Transverse colon (tissue), 4 donors: ENCODE measurements around the gene TIMM10B. TPM values are rescaled to one million over a fixed set of nuclear protein-coding genes. Genes with fewer than 3 reads are reported as not detected.

ENCODE experiments used
- DNase-seq: peaks from one replicate; pipeline ENCODE4 v3.0.0-alpha.2; 2019
- H3K27ac ChIP-seq, 4 donors: fragments of 200-600 bp; sonication (generic); 2 replicates each; pipeline ENCODE4 v1.5.1; 2016 to 2018; ENCODE audit warnings: inconsistent platforms in 4 of 4
- H3K27me3 ChIP-seq: fragments of 200-600 bp; sonication (generic); 2 replicates; pipeline ENCODE4 v1.5.1; 2017; ENCODE audit warnings: inconsistent platforms
- H3K36me3 ChIP-seq, 4 donors: fragments of 200-600 bp; sonication (generic); 2 replicates each; pipeline ENCODE4 v1.5.1; 2017 to 2019; ENCODE audit warnings: inconsistent platforms in 4 of 4
- H3K4me1 ChIP-seq, 4 donors: fragments of 200-600 bp; sonication (generic); 2 replicates each; pipeline ENCODE4 v1.5.1; 2017 to 2020; ENCODE audit warnings: inconsistent platforms in 4 of 4
- H3K4me3 ChIP-seq, 4 donors: fragments of 200-600 bp; sonication (generic); 1 replicate in 1 of 4; 2 replicates in 3 of 4; pipeline versions ENCODE4 v1.5.1 to v1.6.1; 2017 to 2019; ENCODE audit warnings: inconsistent platforms in 4 of 4
- H3K9me3 ChIP-seq, 2 donors: fragments of 200-600 bp; sonication (generic); 2 replicates each; pipeline ENCODE4 v1.5.1; 2017 to 2019; ENCODE audit warnings: inconsistent platforms in 2 of 2
- EP300 ChIP-seq: sonication (generic); formaldehyde crosslinking; IDR thresholded peaks from one replicate; pipeline ENCODE4 v1.6.1; 2017; ENCODE audit warnings: antibody characterized with exemption, low read depth
- POLR2A ChIP-seq: fragments of 450-650 bp; IDR thresholded peaks from one replicate; pipeline ENCODE4 v1.6.1; 2016; ENCODE audit warnings: antibody characterized with exemption, mild to moderate bottlenecking, moderate library complexity
- POLR2AphosphoS5 ChIP-seq, 3 donors: sonication (generic); formaldehyde crosslinking; IDR thresholded peaks; one replicate each; pipeline ENCODE4 v1.6.1; 2016; ENCODE audit warnings: antibody characterized with exemption in 3 of 3
- WGBS, 2 donors: methylation state at CpG; one replicate each; pipeline ENCODE4 v1.1.5; 2018; ENCODE audit warnings: low coverage in 1 of 2; 5-methylcytosine and 5-hydroxymethylcytosine counted together
- in situ Hi-C, 4 donors: fragments of 200-750 bp; cut with MboI; loops; one replicate each; pipeline versions ENCODE4 v1.15.0 to v1.15.1; 2017; ENCODE audit warnings: low sequenced_read_pairs in 3 of 4, low pct_ligation_motif_present in 1 of 4, low pct_unique_long_range_greater_than_20kb in 1 of 4
- intact Hi-C: fragments of 100-400 bp; cut with DNase I; formaldehyde crosslinking; loops from one replicate; pipeline ENCODE4 v1.15.1; 2023; ENCODE audit warnings: low total_unique reads
- total RNA-seq, 4 donors: library from RNA; depleted of rRNA; stranded (reverse); fragments of >200 nt; gene quantifications; one replicate each; pipeline ENCODE4 v1.1.0, GENCODE V29; 2016
- TF ChIP-seq, protein P1 (sequence below), 5 experiments: fragments of 200-600 bp in 3 of 5; fragments of 450-650 bp in 2 of 5; sonication (generic) in 3 of 5; IDR thresholded peaks; 1 replicate in 2 of 5; 2 replicates in 3 of 5; pipeline ENCODE4 v1.5.1; 2016 to 2017; ENCODE audit warnings: antibody characterized with exemption in 5 of 5, inconsistent platforms in 3 of 5, mild to moderate bottlenecking in 2 of 5, moderate library complexity in 1 of 5

Gene TIMM10B, protein sequence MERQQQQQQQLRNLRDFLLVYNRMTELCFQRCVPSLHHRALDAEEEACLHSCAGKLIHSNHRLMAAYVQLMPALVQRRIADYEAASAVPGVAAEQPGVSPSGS
- total RNA-seq = 10 to 100 TPM; 19.1 to 40.2 (median 30.3) TPM

DNA sequence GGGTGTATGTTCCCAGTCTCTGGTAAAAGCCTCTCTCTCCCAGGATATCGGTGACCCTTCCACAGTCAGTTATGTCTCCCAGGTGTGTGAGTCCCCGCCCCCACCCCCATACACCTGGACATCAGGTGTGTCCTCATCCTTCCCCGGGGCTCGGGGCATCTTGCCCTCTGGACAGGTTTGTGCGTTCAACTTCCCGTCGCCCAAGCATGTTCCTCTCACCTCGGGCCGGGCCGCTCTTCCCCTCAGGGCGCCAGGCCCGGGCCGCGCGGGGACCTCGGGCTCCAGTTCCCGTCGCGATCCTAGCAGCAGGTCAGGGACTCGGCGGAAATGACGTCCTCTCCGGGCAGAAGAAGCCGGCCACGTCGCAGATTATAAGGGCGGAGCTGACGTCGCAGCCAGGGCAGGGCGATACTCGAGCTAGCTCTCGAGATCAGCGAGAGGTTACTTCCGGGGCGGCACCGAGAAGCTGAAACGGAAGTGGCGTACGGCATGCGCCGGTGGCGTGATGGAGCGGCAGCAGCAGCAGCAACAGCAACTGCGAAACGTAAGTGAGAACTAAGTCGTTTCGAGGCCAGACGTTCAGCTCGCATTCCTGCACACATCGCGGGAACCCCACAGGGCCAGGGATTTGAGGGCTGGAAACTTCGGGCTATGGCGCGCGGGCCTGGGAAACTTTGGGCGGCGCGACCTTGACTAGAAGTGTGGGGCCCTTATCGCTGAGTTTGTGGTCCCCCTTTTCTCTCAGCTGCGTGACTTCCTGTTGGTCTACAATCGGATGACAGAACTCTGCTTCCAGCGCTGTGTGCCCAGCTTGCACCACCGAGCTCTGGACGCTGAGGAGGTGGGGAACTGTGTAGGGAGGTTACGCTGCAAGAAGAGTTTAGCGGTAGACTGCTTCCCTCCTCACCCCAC lies at the start of gene TIMM10B, which contains the start of gene ARFIP2:
TSS of gene TIMM10B (plus strand) at position 490 of the 912 bp plus-strand sequence. CDS start at position 506, 16 bp downstream.
TSS of gene ARFIP2 (minus strand) at position 320 of the 912 bp plus-strand sequence. CDS start 910 bp downstream, outside the sequence.
- 1% methylated on average over 61 of the region's 66 CpGs; no CpG with 5 or more reads in 1 of the 2 donors for WGBS, 2 donors
- Histone ChIP-seq H3K4me3 (peak within 1 kb of the TSS; percentile 64 to 88 (median 66)), H3K9me3 (no peaks in the 10 kb centered on the region), H3K4me1 (peaks cover 13 to 40% (median 29%) of the 10 kb centered on the region in 4 donors), H3K27me3 (no peaks in the 10 kb centered on the region), H3K27ac (peak within 1 kb of the TSS; percentile 91 to 96 (median 94)), H3K36me3 (peaks cover 0 to 9% (median 0%) of the 10 kb centered on the region in 4 donors)
- intact Hi-C loops = no loop called here
- TF ChIP-seq POLR2AphosphoS5 (IDR thresholded peaks at IDR 0.05) = peak; percentile 98 to 99 (median 99)
- TF ChIP-seq EP300 = peak; percentile 49
- TF ChIP-seq, protein P1, sequence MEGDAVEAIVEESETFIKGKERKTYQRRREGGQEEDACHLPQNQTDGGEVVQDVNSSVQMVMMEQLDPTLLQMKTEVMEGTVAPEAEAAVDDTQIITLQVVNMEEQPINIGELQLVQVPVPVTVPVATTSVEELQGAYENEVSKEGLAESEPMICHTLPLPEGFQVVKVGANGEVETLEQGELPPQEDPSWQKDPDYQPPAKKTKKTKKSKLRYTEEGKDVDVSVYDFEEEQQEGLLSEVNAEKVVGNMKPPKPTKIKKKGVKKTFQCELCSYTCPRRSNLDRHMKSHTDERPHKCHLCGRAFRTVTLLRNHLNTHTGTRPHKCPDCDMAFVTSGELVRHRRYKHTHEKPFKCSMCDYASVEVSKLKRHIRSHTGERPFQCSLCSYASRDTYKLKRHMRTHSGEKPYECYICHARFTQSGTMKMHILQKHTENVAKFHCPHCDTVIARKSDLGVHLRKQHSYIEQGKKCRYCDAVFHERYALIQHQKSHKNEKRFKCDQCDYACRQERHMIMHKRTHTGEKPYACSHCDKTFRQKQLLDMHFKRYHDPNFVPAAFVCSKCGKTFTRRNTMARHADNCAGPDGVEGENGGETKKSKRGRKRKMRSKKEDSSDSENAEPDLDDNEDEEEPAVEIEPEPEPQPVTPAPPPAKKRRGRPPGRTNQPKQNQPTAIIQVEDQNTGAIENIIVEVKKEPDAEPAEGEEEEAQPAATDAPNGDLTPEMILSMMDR (IDR thresholded peaks at IDR 0.05) = no peak
- TF ChIP-seq POLR2A = peak; percentile 96
- peak; percentile 99 for DNase-seq
- in situ Hi-C loops = loop anchor here in 1 of 4 donors (10.0 kb wide), 1 partner anchor 246 kb away; the partner anchor contains the start of genes CNGA4 and FHIP1B

DNA sequence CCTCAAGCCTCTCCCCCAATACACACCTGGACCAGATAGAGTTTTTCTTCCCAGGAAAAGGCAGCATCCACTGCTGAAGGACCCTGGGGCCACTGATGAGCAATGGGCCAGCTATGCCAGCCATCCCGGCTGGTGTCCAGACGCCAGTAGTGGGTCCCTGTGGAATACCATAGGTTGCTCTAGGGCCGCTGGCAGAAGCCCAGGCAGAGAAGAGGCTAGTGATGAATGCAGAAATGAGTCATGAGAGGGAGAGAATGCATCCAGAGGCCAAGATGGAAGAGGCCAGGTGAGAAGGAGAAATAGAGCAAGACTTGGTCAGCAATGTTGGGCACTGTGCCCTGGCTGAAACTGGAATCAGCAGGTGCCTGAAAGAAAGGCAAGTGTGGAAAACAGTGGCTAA lies 49.4 kb upstream of the TIMM10B start:
- H3K4me3 ChIP-seq = no peak overlapping the region
- no peaks in the 10 kb centered on the region for H3K4me1 ChIP-seq
- in situ Hi-C loops (no loop called here), intact Hi-C loops (no loop called here)
- DNase-seq = no peak
- H3K9me3 ChIP-seq = no peaks in the 10 kb centered on the region
- WGBS, 2 donors = 92% methylated on average over 3 of the region's 3 CpGs; no CpG with 5 or more reads in 1 of the 2 donors
- H3K27me3 ChIP-seq = no peaks in the 10 kb centered on the region
- no peaks in the 10 kb centered on the region for H3K36me3 ChIP-seq
- TF ChIP-seq EP300 (no peak), POLR2A (no peak), POLR2AphosphoS5 (IDR thresholded peaks at IDR 0.05) (no peak)
- TF ChIP-seq, protein P1 (IDR thresholded peaks at IDR 0.05) = no peak
- no peak overlapping the region for H3K27ac ChIP-seq

DNA sequence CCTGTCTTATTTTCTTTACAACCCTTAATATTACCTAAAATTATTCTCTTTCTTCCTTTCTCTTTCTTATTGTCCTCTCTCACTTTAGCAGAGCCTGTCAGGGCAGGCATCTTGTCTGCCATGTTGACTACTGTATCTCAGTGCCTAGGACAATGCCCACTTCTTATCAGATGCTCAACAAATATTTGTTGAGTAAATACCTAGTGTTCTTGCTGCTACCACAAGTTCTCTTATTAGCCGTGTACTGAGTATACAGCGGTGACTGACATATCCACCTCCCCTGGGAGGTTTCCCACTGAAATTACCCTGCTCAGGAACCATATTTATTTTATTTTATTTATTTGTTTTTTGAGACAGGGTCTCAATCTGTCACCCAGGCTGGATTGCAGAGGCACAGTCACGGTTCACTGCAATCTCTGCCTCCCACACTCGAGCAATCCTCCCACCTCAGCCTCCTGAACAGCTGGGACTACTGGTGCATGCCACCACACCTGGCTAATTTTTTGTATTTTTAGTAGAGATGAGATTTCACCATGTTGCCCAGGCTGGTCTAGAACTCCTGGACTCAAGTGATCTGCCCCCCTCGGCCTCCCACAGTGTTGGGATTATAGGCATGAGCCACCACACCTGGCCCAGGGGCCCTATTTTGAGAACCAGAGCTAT lies 47.2 kb upstream of the TIMM10B start:
- H3K36me3 ChIP-seq = no peaks in the 10 kb centered on the region
- no peak for DNase-seq
- in situ Hi-C loops (no loop called here), intact Hi-C loops (no loop called here)
- no peaks in the 10 kb centered on the region for H3K27me3 ChIP-seq
- whole genome bisulfite sequencing, 2 donors = 41 to 49% methylated on average over 4 to 5 of the region's 5 CpGs
- no peaks in the 10 kb centered on the region for H3K4me1 ChIP-seq
- H3K27ac ChIP-seq = no peak overlapping the region
- H3K9me3 ChIP-seq = no peaks in the 10 kb centered on the region
- TF ChIP-seq POLR2AphosphoS5 (IDR thresholded peaks at IDR 0.05) = no peak
- TF ChIP-seq, protein P1 (IDR thresholded peaks at IDR 0.05) = no peak
- no peak for TF ChIP-seq POLR2A
- TF ChIP-seq EP300 = no peak
- H3K4me3 ChIP-seq = no peak overlapping the region

- Histone ChIP-seq H3K27me3 (no peaks in the 10 kb centered on the region), H3K36me3 (no peaks in the 10 kb centered on the region), H3K27ac (no peak overlapping the region), H3K4me1 (no peaks in the 10 kb centered on the region), H3K4me3 (no peak overlapping the region), H3K9me3 (no peaks in the 10 kb centered on the region)
- intact Hi-C loops = no loop called here
- no peak for DNase-seq
- TF ChIP-seq, protein P1 (IDR thresholded peaks at IDR 0.05) = no peak
- TF ChIP-seq EP300 (no peak), POLR2A (no peak), POLR2AphosphoS5 (IDR thresholded peaks at IDR 0.05) (no peak)
- in situ Hi-C loops = no loop called here
- WGBS, 2 donors = 93% methylated on average over 12 of the region's 12 CpGs; no CpG with 5 or more reads in 1 of the 2 donors
Observed at GRCh38 chr11:6437423-6437822, 43.9 kb upstream of the TIMM10B start.
